Choroid plexus epithelial cell (primary cell): Measurements from ENCODE around the gene DGAT2L6.

Source experiments
- DNase-seq: peaks from one replicate; pipeline ENCODE4 v3.0.0-alpha.2; 2010; ENCODE audit warnings: low read depth
- H3K4me3 ChIP-seq: 2 replicates; pipeline ENCODE4 v1.5.1; 2011; ENCODE audit warnings: low read depth, mild to moderate bottlenecking, control low read depth, low read length, moderate library complexity
- CTCF ChIP-seq: conservative IDR thresholded peaks from 2 replicates; pipeline ENCODE4 v1.5.1; 2011; ENCODE audit warnings: low read depth, mild to moderate bottlenecking, control low read depth, inconsistent platforms, low read length, moderate library complexity

DGAT2L6 gene

GRCh38 chrX:70134116-70134477 lies 43.2 kb upstream of the DGAT2L6 start:
- no peak for TF ChIP-seq CTCF

GRCh38 chrX:70138622-70139021 lies 38.7 kb upstream of the DGAT2L6 start:
- TF ChIP-seq CTCF = no peak
- no peak for DNase-seq
- no peak overlapping the region for H3K4me3 ChIP-seq

More at GRCh38 chrX:70134116-70134477, 43.2 kb upstream of the DGAT2L6 start:
- DNase-seq = peak; percentile 45
- H3K4me3 ChIP-seq = peak overlapping the region; percentile 67

- no peak overlapping the region for H3K4me3 ChIP-seq
- no peak for TF ChIP-seq CTCF
- no peak for DNase-seq
These were observed 37.5 kb upstream of the DGAT2L6 start for GRCh38 chrX:70139736-70140135.

DNA sequence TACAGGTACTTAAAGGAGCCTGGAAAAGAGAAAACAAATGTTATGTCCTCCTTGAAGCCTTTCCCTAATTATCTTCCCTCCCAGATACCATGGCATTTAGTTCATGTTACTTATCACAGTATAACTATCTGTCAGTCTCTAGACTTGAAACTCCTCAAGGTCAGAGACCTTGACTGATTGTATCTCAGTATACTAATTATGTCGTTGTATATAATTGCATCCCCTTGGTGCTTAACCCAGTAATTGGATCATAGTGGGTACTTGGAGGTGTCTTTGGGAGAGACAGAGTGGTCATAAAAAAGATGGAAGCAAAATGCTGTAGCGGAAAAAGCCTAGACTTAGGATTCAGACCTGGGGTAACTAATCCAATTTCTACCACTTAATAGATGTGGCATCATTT lies 35.9 kb upstream of the DGAT2L6 start:
- H3K4me3 ChIP-seq = no peak overlapping the region
- TF ChIP-seq CTCF = no peak
- DNase-seq = no peak

- TF ChIP-seq CTCF = no peak
- H3K4me3 ChIP-seq = no peak overlapping the region
- DNase-seq = peak; percentile 71
These were observed 10.4 kb upstream of the DGAT2L6 start for GRCh38 chrX:70166601-70167590.

- peak overlapping the region; percentile 30 for H3K4me3 ChIP-seq
- peak; percentile 62 for DNase-seq
- no peak for TF ChIP-seq CTCF
These were observed 8.8 kb upstream of the DGAT2L6 start for GRCh38 chrX:70168238-70169188.
